Hematopoietic multipotent progenitor cell treated with erythropoietin and hydrocortisone succinate and interleukin-3 and kit ligand, for 4 days (in vitro differentiated cells): ENCODE data around the gene GLYR1.
A peak's percentile ranks its signal among the peaks of the same experiment; 100 is the strongest.

Experiments
- DNase-seq: peaks from one replicate; pipeline ENCODE4 v3.0.0-alpha.2; 2015

Gene GLYR1

GRCh38 chr16:4803401-4803844 lies 43.7 kb downstream of the GLYR1 start:
- peak; percentile 27 for DNase-seq

GRCh38 chr16:4802659-4803287 lies 44.3 kb downstream of the GLYR1 start:
- DNase-seq: peak; percentile 96

- peak; percentile 90 for DNase-seq
Measured at GRCh38 chr16:4801962-4802658, 45.0 kb downstream of the GLYR1 start, which contains the start of gene ROGDI. ROGDI (minus strand) TSS chr16:4802633; CDS start chr16:4802571, 62 bp downstream.

GRCh38 chr16:4801051-4801961 lies 45.8 kb downstream of the GLYR1 start:
- DNase-seq: peak; percentile 15

- peak; percentile 62 for DNase-seq
Measured at GRCh38 chr16:4800290-4801041, 46.6 kb downstream of the GLYR1 start.

- no peak for DNase-seq
Measured at GRCh38 chr16:4799171-4799855, 47.8 kb downstream of the GLYR1 start.

- no peak for DNase-seq
Measured at GRCh38 chr16:4798456-4798855, 48.6 kb downstream of the GLYR1 start.

- DNase-seq: no peak
Measured at GRCh38 chr16:4797805-4798252, 49.3 kb downstream of the GLYR1 start.

GRCh38 chr16:4796982-4797804 lies 49.9 kb downstream of the GLYR1 start:
- DNase-seq: no peak

GRCh38 chr16:4795828-4796572 lies 51.1 kb downstream of the GLYR1 start:
- no peak for DNase-seq

- DNase-seq: no peak
Measured at GRCh38 chr16:4795181-4795827, 51.8 kb downstream of the GLYR1 start, which contains the start of gene SMIM22. SMIM22 (plus strand) TSS chr16:4795369; CDS start chr16:4795735, 366 bp downstream.

GRCh38 chr16:4792951-4793513 lies 54.1 kb downstream of the GLYR1 start:
- DNase-seq: no peak

- DNase-seq: no peak
Measured at GRCh38 chr16:4790871-4791270, 56.2 kb downstream of the GLYR1 start.

- DNase-seq: no peak
Measured at GRCh38 chr16:4790261-4790660, 56.8 kb downstream of the GLYR1 start.

- no peak for DNase-seq
Measured at GRCh38 chr16:4788910-4789309, 58.2 kb downstream of the GLYR1 start.

- DNase-seq: no peak
Measured at GRCh38 chr16:4788489-4788889, 58.6 kb downstream of the GLYR1 start.

- DNase-seq: no peak
Measured at GRCh38 chr16:4787627-4788482, 59.2 kb downstream of the GLYR1 start, which contains the start of gene SEPTIN12. SEPTIN12 (minus strand) TSS chr16:4788345; CDS start chr16:4787645, 700 bp downstream.

- DNase-seq: no peak
Measured at GRCh38 chr16:4787068-4787467, 60.0 kb downstream of the GLYR1 start.
